ENCODE measurements around the gene AFAP1.

DNA sequence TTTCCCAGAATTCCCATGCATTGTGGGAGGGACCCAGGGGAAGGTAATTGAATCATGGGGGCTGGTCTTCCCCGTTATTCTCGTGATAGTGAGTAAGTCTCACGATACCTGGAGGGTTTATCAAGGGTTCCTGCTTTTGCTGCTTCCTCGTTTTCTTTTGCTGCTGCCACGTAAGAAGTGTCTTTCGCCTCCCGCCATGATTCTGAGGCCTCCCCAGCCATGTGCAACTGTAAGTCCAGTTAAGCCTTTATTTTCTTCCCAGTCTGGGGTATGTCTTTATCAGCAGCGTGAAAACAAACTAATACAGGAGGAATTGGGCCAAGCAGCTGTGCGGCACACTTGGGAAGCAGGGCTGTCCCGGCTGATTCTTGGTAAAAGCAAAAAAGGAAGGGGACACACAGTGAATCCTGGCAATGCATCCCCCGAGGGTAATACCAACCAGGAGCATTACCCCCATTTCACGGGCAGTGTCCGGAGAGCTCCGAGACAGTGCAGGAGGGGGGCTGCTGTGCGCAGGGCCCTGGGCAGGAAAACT lies 185.7 kb downstream of the AFAP1 start:
- TF ChIP-seq, protein P1, sequence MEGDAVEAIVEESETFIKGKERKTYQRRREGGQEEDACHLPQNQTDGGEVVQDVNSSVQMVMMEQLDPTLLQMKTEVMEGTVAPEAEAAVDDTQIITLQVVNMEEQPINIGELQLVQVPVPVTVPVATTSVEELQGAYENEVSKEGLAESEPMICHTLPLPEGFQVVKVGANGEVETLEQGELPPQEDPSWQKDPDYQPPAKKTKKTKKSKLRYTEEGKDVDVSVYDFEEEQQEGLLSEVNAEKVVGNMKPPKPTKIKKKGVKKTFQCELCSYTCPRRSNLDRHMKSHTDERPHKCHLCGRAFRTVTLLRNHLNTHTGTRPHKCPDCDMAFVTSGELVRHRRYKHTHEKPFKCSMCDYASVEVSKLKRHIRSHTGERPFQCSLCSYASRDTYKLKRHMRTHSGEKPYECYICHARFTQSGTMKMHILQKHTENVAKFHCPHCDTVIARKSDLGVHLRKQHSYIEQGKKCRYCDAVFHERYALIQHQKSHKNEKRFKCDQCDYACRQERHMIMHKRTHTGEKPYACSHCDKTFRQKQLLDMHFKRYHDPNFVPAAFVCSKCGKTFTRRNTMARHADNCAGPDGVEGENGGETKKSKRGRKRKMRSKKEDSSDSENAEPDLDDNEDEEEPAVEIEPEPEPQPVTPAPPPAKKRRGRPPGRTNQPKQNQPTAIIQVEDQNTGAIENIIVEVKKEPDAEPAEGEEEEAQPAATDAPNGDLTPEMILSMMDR (optimal IDR thresholded peaks at IDR 0.05 in 1 of 3, IDR thresholded peaks at IDR 0.05 in 1 of 3, conservative IDR thresholded peaks at IDR 0.05 in 1 of 3; ENCODE audit: extremely low read depth in 1 of 3, insufficient read depth in 2 of 3, low read length in 3 of 3): no peak
- no peak for TF ChIP-seq EZH2 (IDR thresholded peaks at IDR 0.05; ENCODE audit: low read length)
